Aorta (tissue), 5 donors: ENCODE data around the gene GBX1. TPM values are rescaled to one million over a fixed set of nuclear protein-coding genes. Genes with fewer than 3 reads are reported as not detected.

Experiments used
- ATAC-seq: fragments of 200-7000 bp; cut with Tn5 transposase; one replicate; pipeline ENCODE4 v1.9.1; 2022; ENCODE audit warnings: moderate library complexity; ENCODE audit not compliant: low FRiP score
- DNase-seq, 2 donors: peaks; one replicate each; pipeline ENCODE4 v3.0.0-alpha.2; 2020
- H3K27ac ChIP-seq, 2 donors: one replicate each; pipeline ENCODE4 v1.5.1; 2013; ENCODE audit warnings: low read length in 2 of 2, mild to moderate bottlenecking in 2 of 2, moderate library complexity in 2 of 2, control low read depth in 1 of 2, inconsistent platforms in 1 of 2, low read depth in 1 of 2
- H3K27me3 ChIP-seq, 2 donors: one replicate each; pipeline ENCODE4 v1.6.1; 2013; ENCODE audit warnings: control low read depth in 1 of 2, low read length in 1 of 2, mild to moderate bottlenecking in 1 of 2, moderate library complexity in 1 of 2; ENCODE audit not compliant: insufficient read depth in 2 of 2, control insufficient read depth in 1 of 2
- H3K36me3 ChIP-seq, 2 donors: one replicate each; pipeline ENCODE4 v1.6.1; 2013; ENCODE audit warnings: control low read depth in 1 of 2, low read length in 1 of 2, mild to moderate bottlenecking in 1 of 2; ENCODE audit not compliant: insufficient read depth in 2 of 2, control insufficient read depth in 1 of 2
- H3K4me1 ChIP-seq, 2 donors: one replicate each; pipeline ENCODE4 v1.6.1; 2013; ENCODE audit warnings: low read length in 2 of 2, control low read depth in 1 of 2, mild to moderate bottlenecking in 1 of 2, moderate library complexity in 1 of 2; ENCODE audit not compliant: insufficient read depth in 2 of 2, control insufficient read depth in 1 of 2
- H3K4me3 ChIP-seq, 2 donors: one replicate each; pipeline ENCODE4 v1.5.1; 2013; ENCODE audit warnings: low read length in 2 of 2, control low read depth in 1 of 2, mild to moderate bottlenecking in 1 of 2
- H3K9me3 ChIP-seq: one replicate; pipeline ENCODE4 v1.6.1; 2013; ENCODE audit warnings: mild to moderate bottlenecking, low read length; ENCODE audit not compliant: control insufficient read depth
- WGBS, 2 donors: extraction: QIAGEN DNeasy Blood & Tissue Kit; methylation state at CpG; one replicate each; pipeline ENCODE4 v1.1.7; 2013; 5-methylcytosine and 5-hydroxymethylcytosine counted together
- intact Hi-C, 2 donors: fragments of 100-400 bp; cut with DNase I; formaldehyde crosslinking; loops; one replicate each; pipeline versions ENCODE4 v1.14.2 to v1.15.0; 2022
- polyA plus RNA-seq, 2 donors: library from polyadenylated mRNA; stranded (reverse); fragments of 200-250 nt; gene quantifications; one replicate each; pipeline ENCODE4 v1.2.3, GENCODE V29; 2013
- total RNA-seq, 2 donors: library from RNA; stranded (reverse); fragmentation: NEBNext Ultra II Directional; extraction: Animal tissue kit (Norgen Biotek cat#: 25700); gene quantifications; one replicate each; pipeline ENCODE4 v1.2.1, GENCODE V29; 2021
- donor health status: healthy with polysubstance abuse.
- donor health status: Bipolar disorder and iron deficiency.
- donor health status: DM: no; HTN: no; CAD: no.
- donor health status: DM: no; HTN: no; CAD: no.
- donor health status: DM: yes; HTN: yes; CAD: no.

Gene GBX1
- total and polyA plus RNA-seq, 4 donors = not detected

- H3K4me3 ChIP-seq = no peak overlapping the region
- ATAC-seq (no peak), DNase-seq (no peak)
- H3K4me1 ChIP-seq = no peaks in the 10 kb centered on the region
- no peaks in the 10 kb centered on the region for H3K27me3 ChIP-seq
- no peak overlapping the region for H3K27ac ChIP-seq
- intact Hi-C loops = no loop called here
- no peaks in the 10 kb centered on the region for H3K9me3 ChIP-seq
- H3K36me3 ChIP-seq = no peaks in the 10 kb centered on the region
These were observed 30.4 kb upstream of the GBX1 start for GRCh38 chr7:151197932-151198331.

GRCh38 chr7:151195616-151196450, 28.3 kb upstream of the GBX1 start:
- intact Hi-C loops = no loop called here
- no peaks in the 10 kb centered on the region for H3K9me3 ChIP-seq
- no peaks in the 10 kb centered on the region for H3K36me3 ChIP-seq
- no peak overlapping the region for H3K4me3 ChIP-seq
- no peaks in the 10 kb centered on the region for H3K27me3 ChIP-seq
- H3K4me1 ChIP-seq = no peaks in the 10 kb centered on the region
- WGBS, 2 donors = 58 to 59% methylated on average over 19 of the region's 19 CpGs
- no peak for ATAC-seq
- H3K27ac ChIP-seq = no peak overlapping the region
- no peak for DNase-seq

GRCh38 chr7:151194188-151194587, 26.7 kb upstream of the GBX1 start:
- intact Hi-C loops = no loop called here
- Histone ChIP-seq H3K27ac (no peak overlapping the region), H3K36me3 (no peaks in the 10 kb centered on the region), H3K4me3 (no peak overlapping the region), H3K4me1 (no peaks in the 10 kb centered on the region), H3K9me3 (no peaks in the 10 kb centered on the region), H3K27me3 (no peaks in the 10 kb centered on the region)
- 81 to 82% methylated on average over 7 of the region's 7 CpGs for WGBS, 2 donors
- DNase-seq = no peak
- ATAC-seq = no peak

GRCh38 chr7:151193203-151193978, 25.9 kb upstream of the GBX1 start:
- intact Hi-C loops = no loop called here
- DNase-seq (no peak), ATAC-seq (no peak)
- Histone ChIP-seq H3K27me3 (no peaks in the 10 kb centered on the region), H3K4me1 (no peaks in the 10 kb centered on the region), H3K4me3 (no peak overlapping the region), H3K27ac (no peak overlapping the region), H3K36me3 (no peaks in the 10 kb centered on the region), H3K9me3 (no peaks in the 10 kb centered on the region)
- WGBS, 2 donors = 90 to 95% methylated on average over 14 of the region's 14 CpGs

- H3K4me3 ChIP-seq = no peak overlapping the region
- no peaks in the 10 kb centered on the region for H3K36me3 ChIP-seq
- intact Hi-C loops = no loop called here
- no peaks in the 10 kb centered on the region for H3K4me1 ChIP-seq
- WGBS, 2 donors = 95 to 96% methylated on average over 23 of the region's 23 CpGs
- no peak for ATAC-seq
- H3K27ac ChIP-seq = no peak overlapping the region
- no peaks in the 10 kb centered on the region for H3K9me3 ChIP-seq
- no peaks in the 10 kb centered on the region for H3K27me3 ChIP-seq
- no peak for DNase-seq
These were observed 24.6 kb upstream of the GBX1 start for GRCh38 chr7:151192002-151192539.

- H3K4me3 ChIP-seq = no peak overlapping the region
- no peaks in the 10 kb centered on the region for H3K4me1 ChIP-seq
- ATAC-seq (no peak), DNase-seq (no peak)
- intact Hi-C loops = no loop called here
- no peaks in the 10 kb centered on the region for H3K36me3 ChIP-seq
- WGBS, 2 donors = 87% methylated on average over 12 of the region's 12 CpGs
- H3K27me3 ChIP-seq = no peaks in the 10 kb centered on the region
- H3K27ac ChIP-seq = no peak overlapping the region
- H3K9me3 ChIP-seq = no peaks in the 10 kb centered on the region
These were observed 24.1 kb upstream of the GBX1 start for GRCh38 chr7:151191544-151191943.

- intact Hi-C loops = no loop called here
- no peak for ATAC-seq
- no peaks in the 10 kb centered on the region for H3K36me3 ChIP-seq
- no peak for DNase-seq
- H3K4me1 ChIP-seq = no peaks in the 10 kb centered on the region
- no peak overlapping the region for H3K27ac ChIP-seq
- H3K9me3 ChIP-seq = no peaks in the 10 kb centered on the region
- no peak overlapping the region for H3K4me3 ChIP-seq
- 73 to 80% methylated on average over 4 of the region's 4 CpGs for WGBS, 2 donors
- H3K27me3 ChIP-seq = no peaks in the 10 kb centered on the region
These were observed 21.5 kb upstream of the GBX1 start for GRCh38 chr7:151189038-151189437.

GRCh38 chr7:151188252-151188542, 20.7 kb upstream of the GBX1 start:
- no peak overlapping the region for H3K4me3 ChIP-seq
- intact Hi-C loops = no loop called here
- ATAC-seq = no peak
- no peak overlapping the region for H3K27ac ChIP-seq
- no peaks in the 10 kb centered on the region for H3K9me3 ChIP-seq
- H3K4me1 ChIP-seq = no peaks in the 10 kb centered on the region
- DNase-seq = no peak
- H3K36me3 ChIP-seq = no peaks in the 10 kb centered on the region
- 66 to 67% methylated on average over 5 of the region's 5 CpGs for WGBS, 2 donors
- no peaks in the 10 kb centered on the region for H3K27me3 ChIP-seq
